GM19025 (cell line): ENCODE data around the gene TMEM198.

Source experiments
- ATAC-seq: cut with Tn5 transposase; IDR thresholded peaks from one replicate; pipeline ENCODE4 v1.9.1; 2021; ENCODE audit warnings: mild to moderate bottlenecking, low read depth, moderate library complexity; ENCODE audit not compliant: unreplicated experiment

Gene TMEM198

DNA sequence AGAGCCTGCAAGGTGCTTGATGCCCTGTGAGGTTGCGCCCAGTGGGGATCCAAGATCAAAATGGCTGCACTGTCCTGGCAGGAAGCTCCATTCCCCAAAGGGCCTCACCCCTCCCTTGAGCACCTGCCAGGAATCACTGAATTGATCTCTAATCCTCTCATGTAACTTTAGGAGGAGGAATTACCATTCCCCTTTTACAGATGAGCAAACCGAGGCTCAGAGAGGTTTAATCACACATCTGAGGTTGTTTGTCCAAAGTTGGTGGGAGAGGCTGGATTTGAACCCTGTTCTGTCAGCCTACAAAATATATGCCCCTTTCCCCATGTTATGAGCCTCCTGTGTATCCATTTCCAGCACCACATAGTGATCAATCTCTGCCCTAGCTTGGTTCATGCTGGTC is 19.0 kb upstream of the TMEM198 start:
- no peak for ATAC-seq

DNA sequence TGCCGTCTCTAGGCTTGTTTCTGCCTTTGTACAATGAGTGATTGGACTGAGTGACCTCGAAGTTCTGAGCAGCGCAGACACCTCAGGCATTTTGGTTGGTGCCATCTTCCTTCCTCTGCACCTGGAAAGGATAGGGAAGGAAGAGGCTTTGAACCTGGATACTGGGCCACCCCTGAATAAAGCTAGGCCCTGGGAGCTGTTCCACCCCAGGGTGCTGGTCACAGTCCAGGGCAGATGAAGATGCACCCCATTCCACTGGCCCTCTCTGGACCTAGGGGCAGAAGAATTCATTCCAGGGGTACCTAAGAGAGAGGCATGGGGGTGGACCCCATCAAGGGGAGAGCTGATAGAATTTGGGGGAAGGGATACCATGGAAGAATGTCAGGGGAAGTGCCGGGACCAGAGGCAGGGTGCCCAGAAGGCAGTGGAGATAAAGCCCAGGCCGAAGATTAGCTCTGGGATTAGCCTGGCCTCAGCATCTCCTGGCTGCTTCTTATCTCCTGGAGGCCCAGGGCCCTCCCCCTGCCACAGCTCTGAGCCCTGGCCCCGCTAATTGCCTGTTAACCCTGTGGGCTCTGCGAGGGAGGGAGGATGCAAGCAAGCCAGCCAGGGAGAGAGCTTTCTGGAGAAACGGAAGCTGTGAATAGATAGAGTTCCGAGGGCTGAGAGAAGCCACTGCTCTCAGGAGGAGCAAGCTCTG is 18.1 kb upstream of the TMEM198 start:
- no peak for ATAC-seq

- no peak for ATAC-seq
Measured at GRCh38 chr2:219526320-219527075, 17.3 kb upstream of the TMEM198 start.

- no peak for ATAC-seq
Measured at GRCh38 chr2:219527076-219527394, 16.8 kb upstream of the TMEM198 start.

DNA sequence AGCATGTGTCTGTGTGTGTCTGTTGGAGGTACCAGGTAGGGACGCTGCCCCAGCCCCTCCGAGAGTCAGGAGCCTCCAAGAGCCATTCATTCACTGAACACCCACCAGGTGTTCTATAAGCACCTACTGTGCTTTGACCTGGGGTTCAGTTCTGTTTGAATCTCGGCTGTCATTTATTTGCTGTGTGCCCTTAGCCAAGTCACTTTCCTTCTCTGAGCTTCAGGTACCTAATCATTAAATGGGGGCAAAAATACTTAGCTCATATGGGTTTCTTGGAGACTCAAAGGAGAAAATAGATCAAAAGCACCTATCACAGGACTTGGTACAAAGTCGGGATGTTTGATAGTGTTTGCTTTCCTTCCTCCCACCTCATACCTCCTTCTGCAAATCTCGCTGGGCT is 16.4 kb upstream of the TMEM198 start:
- no peak for ATAC-seq

DNA sequence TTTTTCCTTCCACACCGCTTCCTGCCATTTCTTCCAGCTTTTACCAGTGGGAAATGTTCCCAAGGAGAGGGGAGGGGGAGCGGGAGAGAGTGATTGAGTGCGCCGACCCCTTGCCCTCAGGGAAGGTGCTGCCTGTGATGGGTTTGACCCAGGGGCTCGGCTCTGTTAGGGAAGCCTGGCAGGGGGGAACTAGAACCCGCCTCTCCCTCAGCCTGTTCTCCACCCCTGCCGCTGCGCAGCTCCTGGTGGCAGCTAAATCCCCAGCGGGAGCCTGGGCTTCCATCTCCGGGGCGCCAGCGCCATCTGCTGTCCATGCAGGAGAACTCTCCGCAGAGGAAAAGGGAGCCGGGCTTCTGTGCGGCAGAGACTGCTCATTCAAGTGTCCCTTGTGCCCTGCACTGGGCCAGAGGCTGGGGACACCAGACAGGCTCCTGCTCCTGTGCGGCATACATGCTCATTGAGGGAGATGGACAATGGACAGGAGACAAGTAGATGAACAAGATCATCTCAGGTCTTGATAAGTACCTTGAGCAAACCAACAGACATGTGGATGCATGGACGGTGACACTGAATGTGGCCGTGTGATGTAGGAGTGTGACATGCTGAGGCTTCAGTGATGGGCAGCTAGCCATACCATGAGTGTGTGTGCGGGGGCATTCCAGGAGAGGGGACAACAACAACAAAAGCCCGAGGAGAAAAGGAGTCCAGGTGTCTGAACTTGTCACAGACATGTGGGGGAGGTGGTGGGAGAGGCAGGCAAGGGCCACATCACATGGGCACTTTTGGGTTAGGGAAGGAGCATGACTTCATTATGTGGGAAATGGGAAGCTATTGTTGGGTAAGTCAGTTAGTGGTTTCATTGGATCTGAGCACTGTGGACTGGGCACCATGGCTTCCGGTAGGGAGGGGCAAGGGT is 13.5 kb upstream of the TMEM198 start:
- peak; percentile 90 for ATAC-seq

GRCh38 chr2:219531639-219532377 is 12.0 kb upstream of the TMEM198 start:
- no peak for ATAC-seq

DNA sequence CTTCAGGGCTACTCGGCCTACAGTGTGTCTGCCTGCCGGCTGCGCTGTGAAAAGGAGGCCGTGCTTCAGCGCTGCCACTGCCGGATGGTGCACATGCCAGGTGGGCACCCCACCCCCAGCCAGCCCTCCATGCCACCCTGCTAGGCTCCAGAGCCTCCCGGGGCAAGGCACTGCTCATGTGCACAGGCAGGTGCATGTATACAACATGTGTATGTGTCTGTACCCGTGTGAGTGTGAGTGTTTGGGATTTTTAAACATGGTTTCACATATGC is 11.5 kb upstream of the TMEM198 start:
- no peak for ATAC-seq

GRCh38 chr2:219533930-219534661 is 9.7 kb upstream of the TMEM198 start:
- no peak for ATAC-seq

GRCh38 chr2:219536425-219536824 is 7.4 kb upstream of the TMEM198 start:
- ATAC-seq = no peak

DNA sequence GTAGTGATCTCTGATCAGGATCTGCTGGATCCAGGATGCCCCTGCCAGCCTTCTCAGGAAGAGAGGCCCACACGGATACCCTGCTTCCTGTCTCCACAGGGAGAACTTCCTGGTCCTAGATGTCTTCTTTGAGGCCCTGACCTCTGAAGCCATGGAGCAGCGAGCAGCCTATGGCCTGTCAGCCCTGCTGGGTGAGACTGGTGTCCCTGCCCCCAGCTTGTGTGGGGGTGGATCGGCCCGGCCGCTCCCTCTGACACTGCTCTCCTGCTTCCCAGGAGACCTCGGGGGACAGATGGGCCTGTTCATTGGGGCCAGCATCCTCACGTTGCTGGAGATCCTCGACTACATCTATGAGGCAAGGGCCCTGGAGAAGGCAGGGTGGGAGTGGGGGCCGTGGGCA is 6.9 kb upstream of the TMEM198 start:
- no peak for ATAC-seq

DNA sequence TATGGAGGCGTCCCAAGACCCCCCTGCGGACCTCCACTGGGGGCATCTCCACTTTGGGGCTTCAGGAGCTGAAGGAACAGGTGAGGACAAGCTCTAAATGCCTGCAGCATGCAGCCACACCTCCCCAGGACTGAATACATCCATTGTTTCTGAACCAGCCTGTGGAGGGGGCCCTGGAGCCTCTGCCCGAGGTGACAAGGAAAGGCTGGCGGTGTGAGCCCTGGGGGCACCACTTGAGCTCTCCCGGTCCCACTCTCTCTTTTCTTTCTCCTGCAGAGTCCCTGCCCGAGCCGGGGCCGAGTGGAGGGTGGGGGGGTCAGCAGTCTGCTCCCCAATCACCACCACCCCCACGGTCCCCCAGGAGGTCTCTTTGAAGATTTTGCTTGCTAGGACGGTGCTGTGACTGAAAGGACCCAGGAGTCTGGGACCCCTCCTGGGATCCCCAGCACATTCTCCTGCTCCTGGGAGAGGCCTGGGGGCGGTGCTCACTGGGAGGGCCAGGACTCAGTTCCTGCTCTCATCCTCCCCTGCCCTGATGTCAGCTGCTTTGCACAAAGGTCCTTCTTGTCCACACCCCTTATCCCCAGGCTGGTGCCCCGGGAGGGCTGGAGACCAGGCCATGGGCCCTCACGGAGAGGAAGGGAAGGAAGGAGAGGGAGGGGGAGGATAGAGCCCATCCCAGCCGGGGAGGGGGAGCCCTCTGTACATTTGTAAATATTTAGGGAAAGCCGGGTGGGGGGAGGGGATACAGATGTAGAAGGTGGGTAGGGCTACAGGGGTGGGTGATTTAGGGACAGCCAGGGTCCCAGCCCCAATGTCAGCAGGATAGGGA is 6.0 kb upstream of the TMEM198 start:
- no peak for ATAC-seq

GRCh38 chr2:219538504-219538951 is 5.3 kb upstream of the TMEM198 start:
- ATAC-seq = no peak

- ATAC-seq = no peak
Measured at GRCh38 chr2:219538956-219539788, 4.7 kb upstream of the TMEM198 start.

DNA sequence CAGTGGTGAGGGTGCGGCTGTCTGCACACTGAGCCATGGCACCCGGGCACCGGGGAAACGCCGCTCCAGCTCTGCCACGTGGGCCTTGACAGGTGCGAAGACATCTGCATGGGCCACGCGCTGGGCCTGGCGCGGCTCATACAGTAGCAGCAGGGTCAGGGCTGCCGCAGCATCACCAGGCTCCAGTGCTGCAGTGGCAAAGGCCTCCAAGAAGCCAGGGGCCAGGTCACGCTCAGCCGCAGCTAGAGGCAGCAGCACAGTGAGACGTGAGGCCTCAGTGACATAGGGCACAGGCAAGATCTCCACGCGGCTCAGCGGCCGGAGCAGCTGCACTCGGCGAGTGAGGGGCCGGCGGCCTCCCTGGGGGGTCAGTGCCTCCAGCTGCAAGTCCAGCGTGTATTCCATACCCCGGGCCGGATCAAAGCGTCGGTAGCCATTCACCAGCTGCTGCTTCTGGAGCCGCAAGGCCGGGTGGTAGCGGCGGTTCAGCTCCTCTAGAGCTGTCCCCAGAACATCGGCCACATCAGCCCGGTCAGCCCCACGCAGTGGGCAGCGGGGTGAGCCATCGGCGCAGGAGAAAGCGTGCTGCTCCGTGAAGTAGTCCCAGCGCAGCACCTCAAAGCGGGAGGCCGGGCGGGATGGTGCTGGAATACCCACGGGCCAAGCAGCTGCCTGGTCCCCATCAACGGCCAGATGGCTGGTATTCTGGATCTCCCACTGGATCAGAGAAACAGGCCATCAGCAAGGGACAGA is 3.7 kb upstream of the TMEM198 start:
- ATAC-seq = no peak

DNA sequence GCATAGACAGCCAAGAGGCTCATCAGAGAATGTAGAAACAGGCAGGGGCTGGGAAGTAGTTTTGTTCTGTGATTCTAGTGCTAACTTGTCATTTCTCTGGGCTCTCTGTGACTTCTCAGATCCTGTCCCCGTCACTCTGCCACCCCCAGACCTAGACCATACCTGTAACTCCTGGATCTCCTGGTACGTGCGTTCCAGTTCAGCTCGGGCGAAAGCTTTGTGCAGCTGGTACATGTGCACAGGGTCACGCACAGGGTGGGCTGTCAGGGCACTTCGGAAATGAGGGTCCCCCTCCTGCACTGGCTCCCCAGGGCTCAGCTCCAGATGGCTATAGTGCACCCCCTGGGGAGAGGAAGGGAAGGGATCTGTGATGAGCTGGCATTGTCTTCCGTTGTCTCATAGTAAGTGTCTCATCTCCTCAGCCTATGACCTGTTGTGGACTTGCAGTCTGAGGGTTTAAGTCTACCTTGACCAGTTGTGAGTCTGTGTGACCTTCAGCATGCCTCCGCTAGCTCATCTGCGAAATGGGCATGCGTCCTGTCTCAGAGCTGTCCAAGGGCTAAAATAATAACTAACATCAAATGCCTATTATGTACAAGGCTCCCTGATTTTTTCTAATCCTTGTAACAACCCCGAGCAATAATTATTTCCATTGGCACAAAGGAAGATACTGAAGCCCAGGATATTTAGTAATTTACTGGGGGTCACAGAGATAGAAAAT is 2.9 kb upstream of the TMEM198 start:
- no peak for ATAC-seq

DNA sequence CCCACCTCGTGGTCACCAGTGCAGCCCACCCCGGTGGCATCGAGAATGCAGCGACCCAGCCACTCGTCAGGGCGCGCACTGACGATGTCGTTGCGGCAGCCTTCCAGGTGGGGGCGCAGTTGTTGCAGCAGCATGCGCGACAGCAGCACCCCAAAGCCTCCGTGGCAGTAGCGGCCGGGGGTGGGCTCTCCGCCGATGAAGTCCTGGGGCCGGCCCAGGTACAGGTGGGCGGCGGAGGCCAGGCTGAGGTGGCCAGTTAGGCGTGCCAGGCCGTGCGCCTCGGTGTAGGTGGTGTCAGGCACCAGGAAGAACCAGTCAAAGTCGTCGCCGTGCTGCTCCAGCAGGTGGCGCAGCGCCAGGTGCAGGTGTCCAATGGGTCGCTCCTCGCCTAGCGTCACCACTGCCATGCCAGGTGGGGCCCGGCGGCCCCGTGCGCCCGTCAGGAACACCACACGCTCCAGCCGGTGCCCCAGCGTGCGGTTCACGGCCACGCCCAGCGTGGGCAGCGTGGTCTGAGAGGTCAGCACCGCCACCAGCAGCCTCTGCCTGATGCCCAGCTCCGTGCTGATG is 2.1 kb upstream of the TMEM198 start:
- peak; percentile 35 for ATAC-seq
